CD4-positive, alpha-beta T cell treated with Interleukin-21 for 1 hour (primary cell): ENCODE measurements around the gene TMEM263.

Experiments
- DNase-seq: peaks from one replicate; pipeline ENCODE4 v3.0.0-alpha.2; 2020

TMEM263 gene

GRCh38 chr12:106950591-106950990 is 5.1 kb upstream of the TMEM263 start:
- DNase-seq, result no peak

- no peak for DNase-seq
Observed at GRCh38 chr12:106953352-106954250, 2.1 kb upstream of the TMEM263 start.

DNA sequence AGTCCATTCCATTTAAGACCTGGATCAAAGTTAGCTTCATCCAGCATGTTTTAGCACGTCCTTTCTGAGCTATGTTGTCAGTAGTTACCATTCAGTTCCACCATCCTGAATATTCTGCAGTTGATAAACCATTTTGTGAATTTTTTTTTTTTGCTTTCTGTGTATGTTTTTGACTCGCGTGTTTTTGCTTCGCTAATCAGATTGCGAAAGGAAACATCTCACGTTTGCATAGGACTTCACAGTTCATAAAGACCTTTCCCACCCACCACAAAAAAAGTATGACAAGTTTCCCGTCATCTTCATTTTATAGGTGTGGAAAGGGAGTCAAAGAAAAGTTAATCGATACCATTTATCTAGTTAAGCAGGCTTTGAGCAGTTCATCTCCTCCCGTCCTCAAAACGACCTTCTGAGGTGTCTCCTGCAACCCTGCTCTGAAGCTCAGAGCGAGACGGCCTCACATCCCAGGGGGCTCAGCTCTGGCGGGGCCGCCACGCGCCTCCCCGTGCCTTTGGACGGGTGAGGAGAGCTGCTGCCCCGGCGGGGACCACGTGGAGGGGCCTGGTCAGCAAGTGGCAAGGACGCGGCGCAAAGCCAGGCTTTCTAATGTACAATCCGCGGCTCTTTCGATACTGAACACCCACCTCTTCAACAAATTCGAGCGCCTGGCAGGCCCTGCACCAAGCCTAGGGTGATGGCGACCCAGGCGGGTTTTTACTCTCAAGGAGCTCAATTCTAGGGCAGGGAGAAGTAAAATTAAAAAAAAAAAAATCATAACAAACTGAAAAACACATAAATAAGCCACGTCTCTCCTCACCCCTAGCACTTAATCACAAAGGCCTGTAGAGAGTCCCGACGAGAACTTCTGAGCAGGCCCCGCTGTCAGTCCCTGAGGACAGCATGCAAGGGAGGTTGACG is 988 bp upstream of the TMEM263 start:
- DNase-seq, result peak; percentile 13

DNA sequence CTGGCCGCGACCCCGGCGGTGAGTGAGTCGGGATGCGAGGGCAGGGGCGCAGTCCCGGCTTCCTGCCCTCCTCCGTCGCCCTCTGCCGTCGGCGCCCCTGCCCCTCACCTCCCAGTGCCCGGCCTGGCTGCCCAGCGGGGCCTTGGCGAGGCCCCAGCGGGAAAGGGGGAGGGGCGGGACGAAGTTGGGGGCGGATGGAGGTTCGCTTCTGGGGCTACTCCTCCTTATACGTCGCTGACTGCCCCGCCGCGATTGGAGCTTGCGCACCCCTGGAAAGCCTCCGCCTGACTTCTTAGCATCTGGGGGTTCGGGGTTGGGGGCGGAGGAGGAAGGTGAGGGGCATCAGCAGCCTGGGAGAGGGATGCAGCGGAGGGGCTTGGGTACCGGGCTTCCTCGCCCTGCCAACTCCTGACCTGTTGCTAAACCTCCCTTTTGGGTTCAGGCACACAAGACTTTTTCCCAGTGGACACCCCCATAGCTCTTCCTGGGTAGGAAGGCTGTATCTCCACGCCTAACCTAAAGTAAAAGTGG is 406 bp downstream of the TMEM263 start:
- DNase-seq, result peak; percentile 64

- DNase-seq, result no peak
Observed at GRCh38 chr12:106957583-106957982, 1.9 kb downstream of the TMEM263 start.

- no peak for DNase-seq
Observed at GRCh38 chr12:106960443-106960842, 4.7 kb downstream of the TMEM263 start.

GRCh38 chr12:106962286-106962685 is 6.6 kb downstream of the TMEM263 start:
- DNase-seq, result no peak

DNA sequence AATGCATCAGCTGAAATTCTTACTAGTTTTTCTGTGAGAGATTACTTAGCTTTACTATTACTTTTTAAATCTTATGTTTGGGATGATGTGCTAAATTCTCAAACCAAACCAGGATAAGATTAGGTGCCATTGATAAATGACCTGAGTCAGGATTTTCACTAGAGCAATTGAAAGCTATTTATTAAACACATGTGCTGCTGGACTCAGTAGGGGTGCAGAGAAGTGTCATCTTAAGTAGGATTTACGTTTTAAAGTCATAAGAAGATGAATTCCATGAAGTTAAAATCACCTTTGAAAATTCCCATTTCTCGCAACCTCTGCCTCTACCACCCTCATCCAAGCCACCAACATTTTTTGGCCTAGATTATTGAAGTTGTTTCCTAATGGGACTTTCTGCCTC is 8.8 kb downstream of the TMEM263 start:
- DNase-seq, result no peak

DNA sequence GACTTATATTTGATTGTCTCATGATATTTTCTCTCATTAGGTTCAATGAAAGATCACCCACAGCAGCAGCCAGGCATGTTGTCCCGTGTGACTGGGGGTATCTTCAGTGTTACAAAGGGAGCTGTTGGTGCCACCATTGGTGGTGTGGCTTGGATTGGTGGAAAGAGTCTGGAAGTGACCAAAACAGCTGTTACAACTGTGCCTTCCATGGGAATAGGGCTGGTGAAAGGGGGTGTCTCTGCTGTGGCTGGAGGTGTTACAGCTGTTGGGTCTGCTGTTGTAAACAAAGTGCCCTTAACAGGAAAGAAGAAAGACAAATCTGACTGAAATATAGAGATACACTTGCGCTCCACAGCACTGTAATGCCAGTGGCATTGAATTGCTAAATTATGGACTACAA is 15.4 kb downstream of the TMEM263 start:
- no peak for DNase-seq

- DNase-seq, result no peak
Observed at GRCh38 chr12:106973545-106973944, 17.8 kb downstream of the TMEM263 start.

GRCh38 chr12:106974511-106974910 is 18.8 kb downstream of the TMEM263 start:
- no peak for DNase-seq

DNA sequence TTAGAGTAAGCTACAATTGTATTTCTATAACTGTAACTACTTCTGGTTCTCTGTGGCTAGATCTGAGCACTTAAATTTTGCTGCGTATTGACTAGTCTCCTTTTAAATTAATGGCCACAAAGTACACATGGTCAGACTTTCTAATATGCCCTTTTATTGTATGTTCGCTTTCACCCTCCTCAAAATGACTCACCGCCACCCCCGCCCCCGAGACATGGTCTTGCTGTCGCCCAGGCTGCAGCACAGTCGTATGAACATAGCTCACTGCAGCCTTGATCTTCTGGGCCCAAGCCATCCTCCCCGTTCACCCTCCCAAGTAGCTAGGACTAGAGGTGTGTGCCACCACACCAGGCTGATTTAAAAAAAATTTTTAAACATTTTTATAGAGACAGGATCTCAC is 19.4 kb downstream of the TMEM263 start:
- no peak for DNase-seq

GRCh38 chr12:106975993-106976658 is 20.4 kb downstream of the TMEM263 start:
- no peak for DNase-seq

- DNase-seq, result no peak
Observed at GRCh38 chr12:106976668-106977067, 21.0 kb downstream of the TMEM263 start.

DNA sequence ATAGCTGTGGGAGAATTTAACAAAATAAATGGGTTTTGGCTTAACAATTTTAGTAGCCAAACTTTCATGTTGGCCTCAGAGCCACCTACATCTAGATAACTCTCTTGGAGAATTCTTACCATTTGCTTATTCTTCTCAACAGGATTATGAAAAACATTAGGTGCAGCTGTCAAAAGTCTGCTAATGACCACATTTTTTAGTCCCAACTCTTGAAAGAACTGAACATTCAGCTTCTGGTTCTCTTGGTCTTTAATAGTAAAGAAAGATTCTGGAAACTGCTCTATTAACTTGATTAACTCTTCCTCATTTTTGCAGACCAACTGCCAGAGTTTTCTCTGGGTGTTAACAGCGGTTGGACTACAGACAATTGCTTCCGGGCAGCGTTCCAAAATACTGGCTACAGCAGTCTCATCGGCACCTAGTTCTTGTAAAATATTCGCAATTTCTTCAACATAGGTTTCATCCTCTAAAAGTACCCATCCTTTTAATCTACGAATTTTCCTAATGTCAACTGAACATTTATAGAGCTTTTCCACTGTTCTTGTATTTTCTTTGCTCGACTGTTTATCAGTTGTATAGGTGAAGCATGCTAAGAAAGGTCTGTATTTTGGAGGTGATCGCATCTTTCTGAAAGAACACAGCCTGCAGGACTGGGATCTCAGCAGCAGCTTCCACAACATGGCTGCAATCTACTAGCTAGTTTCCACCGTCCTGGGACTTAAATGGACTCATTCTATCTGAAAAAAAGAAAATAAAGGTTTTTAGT is 22.5 kb downstream of the TMEM263 start:
- DNase-seq, result no peak

GRCh38 chr12:106980944-106981343 is 25.2 kb downstream of the TMEM263 start:
- no peak for DNase-seq

DNA sequence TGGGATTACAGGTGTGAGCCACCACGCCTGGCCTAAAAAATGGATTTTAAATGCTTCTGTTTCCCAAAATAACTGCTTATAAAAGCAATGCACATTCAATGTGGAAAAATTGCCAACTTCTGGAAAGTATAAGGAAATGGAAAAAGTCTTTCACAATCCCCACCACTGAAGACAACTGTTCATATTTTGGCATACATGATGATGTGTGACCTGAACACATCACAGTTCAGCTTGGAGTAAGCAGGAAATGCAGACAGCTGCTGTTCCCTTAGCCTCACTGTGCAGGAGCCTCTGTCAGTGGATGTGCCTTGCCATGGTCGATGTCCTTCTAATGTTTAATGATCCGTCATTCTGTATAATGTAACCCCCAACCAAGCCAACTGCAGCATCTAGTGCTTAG is 26.1 kb downstream of the TMEM263 start:
- no peak for DNase-seq

- no peak for DNase-seq
Observed at GRCh38 chr12:106982229-106982628, 26.5 kb downstream of the TMEM263 start.

DNA sequence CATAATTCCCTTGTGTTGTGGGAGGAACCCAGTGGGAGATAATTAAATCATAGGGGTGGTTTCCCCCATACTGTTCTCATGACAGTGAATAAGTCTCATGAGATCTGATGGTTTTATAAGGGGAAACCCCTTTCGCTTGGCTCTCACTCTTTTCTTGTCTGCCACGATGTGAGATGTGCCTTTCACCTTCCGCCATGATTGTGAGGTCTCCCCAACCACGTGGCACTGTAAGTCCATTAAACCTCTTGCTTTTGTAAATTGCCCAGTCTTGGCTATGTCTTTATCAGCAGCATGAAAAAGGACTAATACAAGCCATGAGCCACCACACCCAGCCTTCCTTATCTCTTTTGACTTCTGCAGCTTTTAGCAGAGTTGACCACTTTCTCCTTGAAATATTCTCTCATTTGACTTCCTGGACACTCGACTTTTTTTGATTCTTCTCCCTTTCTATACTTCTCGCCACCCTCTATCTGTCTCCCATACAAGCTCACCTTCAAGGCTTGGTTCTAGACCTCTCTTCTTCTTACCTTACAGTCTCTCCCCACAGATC is 29.0 kb downstream of the TMEM263 start:
- peak; percentile 7 for DNase-seq

DNA sequence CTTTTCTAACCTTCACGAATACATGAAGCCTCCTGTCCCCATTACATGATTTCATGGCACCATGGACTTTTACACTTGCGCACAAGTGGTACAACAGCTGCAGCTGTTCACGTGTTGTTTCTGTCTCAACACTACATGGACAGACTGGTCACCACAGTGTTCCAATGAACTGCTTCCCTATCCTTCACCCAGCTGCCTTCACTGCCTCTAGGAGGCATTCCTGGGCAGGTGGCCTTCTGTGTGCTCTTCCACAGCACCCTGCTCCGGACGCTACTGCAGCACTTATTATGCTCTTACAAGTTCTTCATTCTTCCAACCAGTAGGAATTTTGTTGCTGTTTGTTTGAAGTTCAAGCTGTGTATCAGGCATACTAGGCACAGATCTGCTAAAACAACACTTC is 29.8 kb downstream of the TMEM263 start:
- DNase-seq, result no peak

- no peak for DNase-seq
Observed at GRCh38 chr12:106986135-106986534, 30.4 kb downstream of the TMEM263 start.
